Measurements from ENCODE around the gene KEAP1. TPM values are rescaled to one million over a fixed set of nuclear protein-coding genes. Genes with fewer than 3 reads are reported as not detected.
"Not testable (repeated sequence)": the region's sequence is repeated elsewhere in the genome, so short reads cannot be mapped to it uniquely, and the experiment has no call there.

KEAP1 gene
- total RNA-seq, 4 donors from 2014 or later: 44.2 to 53.6 (median 46.9) TPM

DNA sequence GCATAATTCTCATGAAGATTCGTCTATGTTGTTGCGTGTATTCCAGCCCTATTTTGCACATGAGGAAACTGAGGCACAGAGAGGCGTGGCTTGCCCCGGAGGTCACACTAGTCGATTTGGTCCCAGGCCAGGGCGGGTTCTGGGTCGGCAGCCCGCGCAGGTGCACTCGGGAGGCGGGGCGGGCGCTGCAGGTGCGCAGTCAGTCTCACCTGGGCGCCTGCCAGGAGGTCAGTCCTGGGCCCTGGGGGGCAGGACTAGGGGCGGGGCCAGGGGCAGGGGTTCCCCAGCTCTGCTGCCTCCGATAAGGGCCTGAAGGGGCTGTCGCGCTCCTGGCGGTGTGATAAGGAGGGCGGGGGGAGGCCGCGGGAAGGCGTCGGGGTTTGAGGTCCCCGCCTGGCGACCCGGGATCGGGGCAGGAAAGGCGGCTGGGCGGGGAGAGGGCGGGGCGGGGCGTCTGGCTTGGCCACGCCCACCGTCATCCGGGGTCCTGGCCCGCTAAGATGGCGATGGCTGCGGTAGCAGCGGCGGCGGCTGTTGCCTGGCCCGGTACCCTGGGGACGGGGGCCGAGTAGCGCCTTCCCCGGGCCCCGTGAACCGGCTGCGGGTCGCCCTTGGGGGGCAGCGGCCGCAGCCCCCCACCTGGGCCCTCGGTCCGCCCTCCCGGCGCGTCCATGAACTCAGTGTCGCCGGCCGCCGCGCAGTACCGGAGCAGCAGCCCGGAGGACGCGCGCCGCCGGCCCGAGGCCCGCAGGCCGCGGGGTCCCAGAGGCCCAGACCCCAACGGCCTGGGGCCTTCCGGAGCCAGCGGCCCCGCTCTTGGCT is 40.5 kb upstream of the KEAP1 start, which contains the start of gene ATG4D:
Gene ATG4D (plus strand): TSS at position 485 of the 822 bp plus-strand sequence. CDS start 187 bp downstream, at position 672.
- Histone ChIP-seq H3K27ac (peak within 1 kb of the TSS; percentile 90 to 96 (median 94)), H3K4me3 (peak within 1 kb of the TSS; percentile 74 to 96 (median 94)), H3K36me3 (peaks cover 0 to 31% (median 0%) of the 10 kb centered on the region in 3 donors), H3K4me1 (peaks cover 0 to 24% (median 9%) of the 10 kb centered on the region in 4 donors), H3K9me3 (no peaks in the 10 kb centered on the region), H3K27me3 (no peaks in the 10 kb centered on the region)
- TF ChIP-seq, protein P1, sequence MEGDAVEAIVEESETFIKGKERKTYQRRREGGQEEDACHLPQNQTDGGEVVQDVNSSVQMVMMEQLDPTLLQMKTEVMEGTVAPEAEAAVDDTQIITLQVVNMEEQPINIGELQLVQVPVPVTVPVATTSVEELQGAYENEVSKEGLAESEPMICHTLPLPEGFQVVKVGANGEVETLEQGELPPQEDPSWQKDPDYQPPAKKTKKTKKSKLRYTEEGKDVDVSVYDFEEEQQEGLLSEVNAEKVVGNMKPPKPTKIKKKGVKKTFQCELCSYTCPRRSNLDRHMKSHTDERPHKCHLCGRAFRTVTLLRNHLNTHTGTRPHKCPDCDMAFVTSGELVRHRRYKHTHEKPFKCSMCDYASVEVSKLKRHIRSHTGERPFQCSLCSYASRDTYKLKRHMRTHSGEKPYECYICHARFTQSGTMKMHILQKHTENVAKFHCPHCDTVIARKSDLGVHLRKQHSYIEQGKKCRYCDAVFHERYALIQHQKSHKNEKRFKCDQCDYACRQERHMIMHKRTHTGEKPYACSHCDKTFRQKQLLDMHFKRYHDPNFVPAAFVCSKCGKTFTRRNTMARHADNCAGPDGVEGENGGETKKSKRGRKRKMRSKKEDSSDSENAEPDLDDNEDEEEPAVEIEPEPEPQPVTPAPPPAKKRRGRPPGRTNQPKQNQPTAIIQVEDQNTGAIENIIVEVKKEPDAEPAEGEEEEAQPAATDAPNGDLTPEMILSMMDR (IDR thresholded peaks at IDR 0.05): no peak
- peak; percentile 73 to 90 for TF ChIP-seq POLR2A (IDR thresholded peaks at IDR 0.05)
- peak; percentile 79 to 97 (median 94) for DNase-seq

DNA sequence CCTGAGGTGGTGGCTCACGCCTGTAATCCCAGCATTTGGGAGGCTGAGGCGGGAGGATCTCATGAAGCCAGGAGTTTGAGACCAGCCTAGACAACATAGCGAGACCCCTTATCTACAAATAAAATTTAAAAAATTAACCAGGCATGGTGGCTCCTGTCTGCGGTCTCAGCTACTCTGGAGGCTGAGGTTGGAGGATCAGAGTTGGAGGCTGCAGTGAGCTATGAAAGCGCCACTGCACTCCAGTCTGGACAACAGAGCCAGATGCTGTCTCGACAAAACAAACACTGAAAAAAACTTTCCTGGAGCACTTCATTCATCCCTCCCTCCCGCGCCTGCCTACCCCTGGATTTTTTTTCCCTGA is 39.9 kb upstream of the KEAP1 start:
- Histone ChIP-seq H3K27ac (peak overlapping the region in 3 of 4 donors; percentile 93 to 96 (median 94)), H3K27me3 (no peaks in the 10 kb centered on the region), H3K9me3 (no peaks in the 10 kb centered on the region), H3K4me3 (peak overlapping the region in 3 of 4 donors; percentile 93 to 96 (median 94)), H3K36me3 (peaks cover 0 to 25% (median 0%) of the 10 kb centered on the region in 3 donors), H3K4me1 (peaks cover 0 to 24% (median 9%) of the 10 kb centered on the region in 4 donors)
- no peak for DNase-seq
- TF ChIP-seq, protein P1 (IDR thresholded peaks at IDR 0.05): no peak
- TF ChIP-seq POLR2A (IDR thresholded peaks at IDR 0.05): no peak

DNA sequence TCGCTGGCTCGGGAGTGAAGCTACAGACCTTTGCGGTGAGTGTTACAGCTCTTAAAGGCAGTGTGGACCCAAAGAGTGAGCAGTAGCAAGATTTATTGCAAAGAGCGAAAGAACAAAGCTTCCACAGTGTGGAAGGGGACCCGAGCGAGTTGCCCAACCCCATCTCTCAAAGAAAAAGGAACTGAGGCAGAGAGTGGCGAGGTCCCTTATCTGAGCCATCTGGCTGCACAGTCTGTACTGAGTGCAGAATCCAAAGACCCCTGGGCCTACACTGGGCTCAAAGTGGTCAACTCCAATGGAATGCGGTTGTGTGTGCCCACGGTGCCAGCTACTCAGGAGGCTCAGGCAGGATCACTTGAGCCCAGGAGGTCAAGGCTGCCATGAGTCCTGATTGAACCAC is 35.9 kb upstream of the KEAP1 start:
- not testable (repeated sequence) for H3K4me3 ChIP-seq, H3K27me3 ChIP-seq, H3K9me3 ChIP-seq, H3K27ac ChIP-seq, H3K4me1 ChIP-seq, H3K36me3 ChIP-seq, DNase-seq

DNA sequence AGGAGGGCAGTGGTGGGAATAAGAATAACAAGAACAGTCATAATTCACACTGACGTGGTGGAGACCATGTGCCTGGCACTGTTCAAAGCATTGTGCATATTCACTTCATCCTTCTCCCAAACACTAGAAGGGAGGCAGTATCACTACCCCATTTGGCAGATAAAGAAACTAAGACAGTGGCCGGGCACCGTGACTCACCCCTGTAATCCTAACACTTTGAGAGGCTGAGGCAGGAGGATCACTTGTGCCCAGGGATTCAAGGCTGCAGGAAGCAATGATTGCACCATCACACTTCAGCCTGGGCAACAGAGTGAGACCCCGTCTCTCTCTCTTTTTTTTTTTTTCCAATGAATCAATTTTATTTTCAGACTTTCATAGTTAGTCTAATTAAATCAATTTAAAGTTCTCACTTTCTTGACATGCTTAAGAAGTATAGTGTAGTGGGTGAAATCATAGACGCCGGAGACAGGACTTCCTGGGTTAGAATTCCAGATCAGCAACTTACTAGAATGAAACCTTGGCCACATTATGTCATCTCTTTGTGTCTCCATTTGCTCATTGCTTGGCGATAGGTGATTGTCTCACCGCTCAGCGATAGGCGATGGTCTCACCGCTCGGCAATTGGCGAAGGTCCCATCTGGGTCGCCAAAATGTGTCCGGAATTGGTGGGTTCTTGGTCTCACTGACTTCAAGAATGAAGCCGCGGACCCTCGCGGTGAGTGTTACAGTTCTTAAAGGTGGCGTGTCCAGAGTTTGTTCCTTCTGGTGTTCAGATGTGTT is 35.2 kb upstream of the KEAP1 start:
- no peak for DNase-seq
- Histone ChIP-seq H3K27me3 (no peaks in the 10 kb centered on the region), H3K36me3 (no peaks in the 10 kb centered on the region), H3K4me1 (peaks cover 0 to 6% (median 1%) of the 10 kb centered on the region in 4 donors), H3K4me3 (no peak overlapping the region), H3K9me3 (no peaks in the 10 kb centered on the region), H3K27ac (no peak overlapping the region)
- TF ChIP-seq POLR2A (IDR thresholded peaks at IDR 0.05): no peak
- TF ChIP-seq, protein P1 (IDR thresholded peaks at IDR 0.05): no peak

DNA sequence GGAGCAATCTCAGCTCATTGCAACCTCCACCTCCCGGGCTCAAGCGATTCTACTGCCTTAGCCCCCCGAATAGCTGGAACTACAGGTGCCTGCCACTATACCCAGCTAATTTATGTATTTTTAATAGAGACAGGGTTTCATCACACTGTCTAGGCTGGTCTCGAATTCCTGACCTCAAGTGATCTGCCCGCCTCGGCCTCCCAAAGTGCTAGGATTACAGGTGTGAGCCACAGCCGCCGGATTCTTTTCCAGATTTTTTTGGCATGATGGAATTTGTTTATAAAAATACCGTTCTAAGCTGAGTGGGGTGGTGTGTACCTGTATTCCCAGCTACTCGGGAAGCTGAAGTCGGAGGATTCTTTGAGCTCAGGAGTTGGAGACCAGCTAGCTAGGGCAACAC is 34.5 kb upstream of the KEAP1 start:
- H3K27ac ChIP-seq: no peak overlapping the region
- H3K4me1 ChIP-seq: no peaks in the 10 kb centered on the region

More for the DNA sequence above, 34.5 kb upstream of the KEAP1 start:
- Histone ChIP-seq H3K27me3 (no peaks in the 10 kb centered on the region), H3K9me3 (no peaks in the 10 kb centered on the region), H3K36me3 (no peaks in the 10 kb centered on the region), H3K4me3 (no peak overlapping the region)
- no peak for TF ChIP-seq POLR2A (IDR thresholded peaks at IDR 0.05)
- TF ChIP-seq, protein P1 (IDR thresholded peaks at IDR 0.05): no peak
- DNase-seq: no peak

Data from Peyer's patch (tissue), 4 donors.